NCI-H2196 treated with DMSO at 0.1 percent for 48 hours (cell line): ENCODE results near the gene RPP25L.

Experiments used
- DNase-seq: peaks from one replicate; lab custom pipeline; 2025; ENCODE audit not compliant: unreplicated experiment; lab: John Stamatoyannopoulos, UW

RPP25L gene

GRCh38 chr9:34611251-34611810 lies 566 bp downstream of the RPP25L start:
- no peak for DNase-seq

GRCh38 chr9:34610434-34611206 lies 1.3 kb downstream of the RPP25L start:
- DNase-seq = no peak

GRCh38 chr9:34607331-34607730 lies 4.6 kb downstream of the RPP25L start:
- no peak for DNase-seq

GRCh38 chr9:34606905-34607304 lies 5.0 kb downstream of the RPP25L start:
- DNase-seq = no peak

GRCh38 chr9:34606190-34606589 lies 5.7 kb downstream of the RPP25L start:
- DNase-seq = no peak

GRCh38 chr9:34603610-34604231 lies 8.2 kb downstream of the RPP25L start:
- peak; percentile 24 for DNase-seq

GRCh38 chr9:34601937-34602573 lies 9.8 kb downstream of the RPP25L start:
- DNase-seq = no peak

GRCh38 chr9:34600908-34601307 lies 11.0 kb downstream of the RPP25L start:
- no peak for DNase-seq

GRCh38 chr9:34599546-34599945 lies 12.4 kb downstream of the RPP25L start:
- DNase-seq = no peak

GRCh38 chr9:34594177-34594576 lies 17.7 kb downstream of the RPP25L start:
- DNase-seq = no peak

- DNase-seq = no peak
Measured at GRCh38 chr9:34592895-34593601, 18.8 kb downstream of the RPP25L start.

GRCh38 chr9:34591917-34592866 lies 19.7 kb downstream of the RPP25L start:
- DNase-seq = no peak

- peak; percentile 58 for DNase-seq
Measured at GRCh38 chr9:34591248-34591916, 20.5 kb downstream of the RPP25L start.

GRCh38 chr9:34590381-34591247 lies 21.3 kb downstream of the RPP25L start:
- no peak for DNase-seq

GRCh38 chr9:34589636-34590380 lies 22.1 kb downstream of the RPP25L start, which contains the start of gene CNTFR:
CNTFR (minus strand) TSS chr9:34589724; CDS start chr9:34568981, 20,743 bp downstream.
- DNase-seq = peak; percentile 57

GRCh38 chr9:34588671-34589635 lies 22.9 kb downstream of the RPP25L start:
- no peak for DNase-seq

- no peak for DNase-seq
Measured at GRCh38 chr9:34587271-34587670, 24.6 kb downstream of the RPP25L start.
